ENCODE data around the gene IKZF3. TPM values are rescaled to one million over a fixed set of nuclear protein-coding genes. Genes with fewer than 3 reads are reported as not detected.

Gene IKZF3
- total RNA-seq, 4 donors from 2014 or later = 0.98 to 1.9 (median 1.4) TPM

- TF ChIP-seq CTCF (IDR thresholded peaks at IDR 0.05; ENCODE audit: low read depth) = no peak
These were observed 133.8 kb downstream of the IKZF3 start, which contains the start of gene MIEN1 for GRCh38 chr17:39730095-39730921. Gene MIEN1 (minus strand): TSS chr17:39730532. CDS start chr17:39730495, 37 bp downstream.

DNA sequence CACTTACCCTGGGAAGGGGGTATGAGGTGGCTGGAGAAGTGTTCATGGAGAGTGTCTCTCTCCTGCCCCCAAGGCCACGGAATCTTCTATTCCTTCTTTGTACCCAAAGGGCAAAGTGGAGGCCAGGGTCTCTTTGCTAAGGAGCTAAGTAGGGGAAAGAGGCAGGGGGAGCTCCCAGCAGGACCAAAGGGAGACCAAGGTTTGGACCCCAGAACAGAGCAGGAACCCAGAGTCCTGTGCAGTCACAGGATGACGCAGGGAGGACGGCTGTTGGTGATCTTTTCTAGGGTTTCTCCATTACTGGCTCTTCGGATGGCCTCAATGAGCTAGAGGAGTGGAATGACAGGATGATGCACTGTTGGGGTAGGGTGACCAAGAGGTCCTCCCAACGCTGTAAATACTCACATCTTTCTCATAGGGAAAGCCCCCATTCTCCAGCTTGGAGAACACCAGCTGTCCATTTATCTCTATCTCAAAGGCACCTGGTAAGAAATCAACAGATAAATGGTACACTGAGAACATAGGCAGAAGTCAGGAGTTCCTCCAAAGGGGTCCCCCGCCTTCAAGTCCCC lies 134.7 kb downstream of the IKZF3 start:
- TF ChIP-seq CTCF (IDR thresholded peaks at IDR 0.05; ENCODE audit: low read depth) = no peak

- no peak for TF ChIP-seq CTCF (IDR thresholded peaks at IDR 0.05; ENCODE audit: low read depth)
These were observed 136.6 kb downstream of the IKZF3 start for GRCh38 chr17:39727556-39727955.

GRCh38 chr17:39726617-39727016 lies 137.5 kb downstream of the IKZF3 start:
- TF ChIP-seq CTCF (IDR thresholded peaks at IDR 0.05; ENCODE audit: low read depth) = no peak

DNA sequence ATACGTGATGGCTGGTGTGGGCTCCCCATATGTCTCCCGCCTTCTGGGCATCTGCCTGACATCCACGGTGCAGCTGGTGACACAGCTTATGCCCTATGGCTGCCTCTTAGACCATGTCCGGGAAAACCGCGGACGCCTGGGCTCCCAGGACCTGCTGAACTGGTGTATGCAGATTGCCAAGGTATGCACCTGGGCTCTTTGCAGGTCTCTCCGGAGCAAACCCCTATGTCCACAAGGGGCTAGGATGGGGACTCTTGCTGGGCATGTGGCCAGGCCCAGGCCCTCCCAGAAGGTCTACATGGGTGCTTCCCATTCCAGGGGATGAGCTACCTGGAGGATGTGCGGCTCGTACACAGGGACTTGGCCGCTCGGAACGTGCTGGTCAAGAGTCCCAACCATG lies 139.4 kb downstream of the IKZF3 start:
- no peak for TF ChIP-seq CTCF (IDR thresholded peaks at IDR 0.05; ENCODE audit: low read depth)

- no peak for TF ChIP-seq CTCF (IDR thresholded peaks at IDR 0.05; ENCODE audit: low read depth)
These were observed 140.9 kb downstream of the IKZF3 start for GRCh38 chr17:39722965-39723848.

- TF ChIP-seq CTCF (IDR thresholded peaks at IDR 0.05; ENCODE audit: low read depth) = no peak
These were observed 142.0 kb downstream of the IKZF3 start for GRCh38 chr17:39722104-39722503.
